WTC11 (cell line): ENCODE measurements around the gene SMTN. TPM values are rescaled to one million over a fixed set of nuclear protein-coding genes. Genes with fewer than 3 reads are reported as not detected.
"Not testable (repeated sequence)": the region's sequence is repeated elsewhere in the genome, so short reads cannot be mapped to it uniquely, and the experiment has no call there.

Experiments used
- ATAC-seq: fragments of 200-7000 bp; cut with Tn5 transposase; 2 replicates; pipeline ENCODE4 v1.10.0; 2021; ENCODE audit warnings: mild to moderate bottlenecking, moderate library complexity
- CTCF ChIA-PET: fragments of 300-600 bp; sonication (Branson Sonifier 250); formaldehyde crosslinking; loops from one replicate; lab custom pipeline; 2021; ENCODE audit warnings: antibody characterized with exemption; lab: Charles Lee
- POLR2A ChIA-PET: fragments of 350-600 bp; sonication (Branson Sonifier 250); formaldehyde crosslinking; loops from one replicate; lab custom pipeline; 2021; ENCODE audit warnings: antibody characterized with exemption; lab: Charles Lee
- DNase-seq: peaks from one replicate; pipeline ENCODE4 v3.0.0; 2021; ENCODE audit warnings: low spot score
- H3K27ac Mint-ChIP-seq: 2 replicates; pipeline ENCODE4 v1.8.0; 2021; ENCODE audit warnings: mixed read lengths
- H3K27me3 Mint-ChIP-seq: 2 replicates; pipeline ENCODE4 v1.8.0; 2021; ENCODE audit warnings: low read depth, mild to moderate bottlenecking, moderate library complexity, mixed read lengths
- H3K36me3 Mint-ChIP-seq: 2 replicates; pipeline ENCODE4 v1.8.0; 2021; ENCODE audit warnings: mixed read lengths
- H3K4me1 Mint-ChIP-seq: 2 replicates; pipeline ENCODE4 v1.8.0; 2022; ENCODE audit warnings: mixed read lengths
- H3K4me3 Mint-ChIP-seq: 2 replicates; pipeline ENCODE4 v1.8.0; 2021; ENCODE audit warnings: mild to moderate bottlenecking, moderate library complexity, mixed read lengths
- H3K9me3 Mint-ChIP-seq: 2 replicates; pipeline ENCODE4 v1.8.0; 2021; ENCODE audit warnings: mixed read lengths
- NFYB ChIP-seq: sonication (generic); formaldehyde crosslinking; conservative IDR thresholded peaks from 2 replicates; pipeline ENCODE4 v1.8.0; 2022; ENCODE audit warnings: low read depth, missing genetic modification reagents
- RORB ChIP-seq: fragments of 250-450 bp; sonication (Bioruptor Pico); IDR thresholded peaks from 2 replicates; pipeline ENCODE4 v1.9.0; 2021; ENCODE audit warnings: mild to moderate bottlenecking
- ZBTB21 ChIP-seq: sonication (generic); formaldehyde crosslinking; IDR thresholded peaks from 2 replicates; pipeline ENCODE4 v1.8.1; 2023; ENCODE audit warnings: mild to moderate bottlenecking, missing genetic modification reagents, borderline replicate concordance
- ZNF263 ChIP-seq: sonication (generic); formaldehyde crosslinking; IDR thresholded peaks from 2 replicates; pipeline ENCODE4 v1.8.1; 2022; ENCODE audit warnings: low read depth, mild to moderate bottlenecking, moderate library complexity, missing genetic modification reagents
- total RNA-seq: library from RNA; stranded (reverse); gene quantifications from 3 replicates; pipeline ENCODE4 v1.2.3, GENCODE V29; 2021
- TF ChIP-seq, protein P1 (sequence below): sonication (generic); formaldehyde crosslinking; IDR thresholded peaks from 2 replicates; pipeline ENCODE4 v1.8.0; 2022; ENCODE audit warnings: mild to moderate bottlenecking, missing genetic modification reagents
- TF ChIP-seq, protein P2 (sequence below): fragments of 250-450 bp; sonication (Bioruptor Pico); IDR thresholded peaks from 2 replicates; pipeline ENCODE4 v1.8.0; 2021; ENCODE audit warnings: mild to moderate bottlenecking
- TF ChIP-seq, protein P3 (sequence below): sonication (generic); formaldehyde crosslinking; IDR thresholded peaks from 2 replicates; pipeline ENCODE4 v1.8.0; 2022; ENCODE audit warnings: mild to moderate bottlenecking, missing genetic modification reagents
- TF ChIP-seq, protein P4 (sequence below): fragments of 250-450 bp; sonication (Bioruptor Pico); IDR thresholded peaks from 2 replicates; pipeline ENCODE4 v1.9.0; 2021; ENCODE audit warnings: mild to moderate bottlenecking
- TF ChIP-seq, protein P5 (sequence below): sonication (generic); formaldehyde crosslinking; IDR thresholded peaks from 2 replicates; pipeline ENCODE4 v1.8.1; 2023; ENCODE audit warnings: mild to moderate bottlenecking, missing genetic modification reagents, moderate library complexity
- TF ChIP-seq, protein P6 (sequence below): sonication (generic); formaldehyde crosslinking; IDR thresholded peaks from 2 replicates; pipeline ENCODE4 v1.8.0; 2022; ENCODE audit warnings: mild to moderate bottlenecking, missing genetic modification reagents
- TF ChIP-seq, protein P7 (sequence below): sonication (generic); formaldehyde crosslinking; conservative IDR thresholded peaks from 2 replicates; pipeline ENCODE4 v1.8.1; 2023; ENCODE audit warnings: mild to moderate bottlenecking, low read depth, missing genetic modification reagents, moderate library complexity

Gene SMTN
- total RNA-seq, 1 experiment from 2014 or later: 34.5 TPM

DNA sequence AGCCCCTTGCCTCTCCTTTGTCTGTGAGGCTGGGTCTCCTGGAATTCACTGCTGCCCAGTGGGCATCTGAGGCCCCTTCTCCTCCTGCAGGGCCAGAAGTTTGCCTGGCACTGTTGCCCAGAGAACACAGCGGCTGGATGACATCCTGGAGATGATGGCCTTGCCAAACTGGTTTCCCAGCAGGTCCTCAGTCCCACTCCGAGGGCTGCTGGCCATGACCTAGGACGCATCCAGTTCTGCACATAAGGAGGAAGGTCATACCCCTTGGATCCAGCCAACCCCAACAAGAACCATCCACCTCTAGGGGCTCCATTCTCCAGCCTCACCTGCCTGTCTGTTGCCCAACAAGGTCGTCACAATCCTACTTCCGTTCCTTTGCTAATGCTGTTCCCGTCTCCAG is 3.4 kb upstream of the SMTN start (continued):
- TF ChIP-seq RORB (CRISPR knock-in tag) (no peak), ZNF263 (CRISPR knock-in tag) (no peak), ZBTB21 (CRISPR knock-in tag) (no peak)
- TF ChIP-seq, protein P1, sequence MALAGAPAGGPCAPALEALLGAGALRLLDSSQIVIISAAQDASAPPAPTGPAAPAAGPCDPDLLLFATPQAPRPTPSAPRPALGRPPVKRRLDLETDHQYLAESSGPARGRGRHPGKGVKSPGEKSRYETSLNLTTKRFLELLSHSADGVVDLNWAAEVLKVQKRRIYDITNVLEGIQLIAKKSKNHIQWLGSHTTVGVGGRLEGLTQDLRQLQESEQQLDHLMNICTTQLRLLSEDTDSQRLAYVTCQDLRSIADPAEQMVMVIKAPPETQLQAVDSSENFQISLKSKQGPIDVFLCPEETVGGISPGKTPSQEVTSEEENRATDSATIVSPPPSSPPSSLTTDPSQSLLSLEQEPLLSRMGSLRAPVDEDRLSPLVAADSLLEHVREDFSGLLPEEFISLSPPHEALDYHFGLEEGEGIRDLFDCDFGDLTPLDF: no peak
- TF ChIP-seq, protein P2, sequence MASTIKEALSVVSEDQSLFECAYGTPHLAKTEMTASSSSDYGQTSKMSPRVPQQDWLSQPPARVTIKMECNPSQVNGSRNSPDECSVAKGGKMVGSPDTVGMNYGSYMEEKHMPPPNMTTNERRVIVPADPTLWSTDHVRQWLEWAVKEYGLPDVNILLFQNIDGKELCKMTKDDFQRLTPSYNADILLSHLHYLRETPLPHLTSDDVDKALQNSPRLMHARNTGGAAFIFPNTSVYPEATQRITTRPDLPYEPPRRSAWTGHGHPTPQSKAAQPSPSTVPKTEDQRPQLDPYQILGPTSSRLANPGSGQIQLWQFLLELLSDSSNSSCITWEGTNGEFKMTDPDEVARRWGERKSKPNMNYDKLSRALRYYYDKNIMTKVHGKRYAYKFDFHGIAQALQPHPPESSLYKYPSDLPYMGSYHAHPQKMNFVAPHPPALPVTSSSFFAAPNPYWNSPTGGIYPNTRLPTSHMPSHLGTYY (CRISPR knock-in tag): no peak
- TF ChIP-seq, protein P3, sequence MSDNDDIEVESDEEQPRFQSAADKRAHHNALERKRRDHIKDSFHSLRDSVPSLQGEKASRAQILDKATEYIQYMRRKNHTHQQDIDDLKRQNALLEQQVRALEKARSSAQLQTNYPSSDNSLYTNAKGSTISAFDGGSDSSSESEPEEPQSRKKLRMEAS (CRISPR knock-in tag): no peak
- TF ChIP-seq, protein P4, sequence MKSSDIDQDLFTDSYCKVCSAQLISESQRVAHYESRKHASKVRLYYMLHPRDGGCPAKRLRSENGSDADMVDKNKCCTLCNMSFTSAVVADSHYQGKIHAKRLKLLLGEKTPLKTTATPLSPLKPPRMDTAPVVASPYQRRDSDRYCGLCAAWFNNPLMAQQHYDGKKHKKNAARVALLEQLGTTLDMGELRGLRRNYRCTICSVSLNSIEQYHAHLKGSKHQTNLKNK (CRISPR knock-in tag): no peak
- TF ChIP-seq, protein P5, sequence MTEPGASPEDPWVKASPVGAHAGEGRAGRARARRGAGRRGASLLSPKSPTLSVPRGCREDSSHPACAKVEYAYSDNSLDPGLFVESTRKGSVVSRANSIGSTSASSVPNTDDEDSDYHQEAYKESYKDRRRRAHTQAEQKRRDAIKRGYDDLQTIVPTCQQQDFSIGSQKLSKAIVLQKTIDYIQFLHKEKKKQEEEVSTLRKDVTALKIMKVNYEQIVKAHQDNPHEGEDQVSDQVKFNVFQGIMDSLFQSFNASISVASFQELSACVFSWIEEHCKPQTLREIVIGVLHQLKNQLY (CRISPR knock-in tag): no peak

DNA sequence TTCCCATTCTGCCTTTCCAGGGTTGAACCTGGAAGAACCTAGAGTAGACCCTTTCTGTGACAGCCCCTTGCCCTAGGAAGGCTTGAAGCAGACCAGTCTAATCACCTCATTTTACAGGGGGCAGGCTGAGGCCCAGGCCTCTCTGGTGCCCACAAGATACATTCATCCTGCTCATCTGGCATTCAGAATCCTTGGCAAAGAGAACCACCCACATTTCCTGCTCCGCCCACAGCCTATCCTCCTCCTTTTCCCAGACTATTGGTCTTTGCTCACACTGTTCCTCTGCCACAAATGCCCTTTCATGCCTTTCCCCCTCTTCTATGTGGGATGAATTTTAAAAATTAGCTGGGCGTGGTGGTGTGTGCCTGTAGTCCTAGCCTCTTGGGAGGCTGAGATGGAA is 2.7 kb upstream of the SMTN start:
- CTCF ChIA-PET: interaction anchor here (21.8 kb wide), 1 partner anchor 27 kb away, joined by 363 read pairs; the partner anchor contains the start of gene SELENOM
- not testable (repeated sequence) for H3K27ac Mint-ChIP-seq
- POLR2A ChIA-PET: interaction anchor here (1.3 kb wide), 1 partner anchor 109 kb away, joined by 6 read pairs; the partner anchor contains the start of genes MORC2 and TUG1

DNA sequence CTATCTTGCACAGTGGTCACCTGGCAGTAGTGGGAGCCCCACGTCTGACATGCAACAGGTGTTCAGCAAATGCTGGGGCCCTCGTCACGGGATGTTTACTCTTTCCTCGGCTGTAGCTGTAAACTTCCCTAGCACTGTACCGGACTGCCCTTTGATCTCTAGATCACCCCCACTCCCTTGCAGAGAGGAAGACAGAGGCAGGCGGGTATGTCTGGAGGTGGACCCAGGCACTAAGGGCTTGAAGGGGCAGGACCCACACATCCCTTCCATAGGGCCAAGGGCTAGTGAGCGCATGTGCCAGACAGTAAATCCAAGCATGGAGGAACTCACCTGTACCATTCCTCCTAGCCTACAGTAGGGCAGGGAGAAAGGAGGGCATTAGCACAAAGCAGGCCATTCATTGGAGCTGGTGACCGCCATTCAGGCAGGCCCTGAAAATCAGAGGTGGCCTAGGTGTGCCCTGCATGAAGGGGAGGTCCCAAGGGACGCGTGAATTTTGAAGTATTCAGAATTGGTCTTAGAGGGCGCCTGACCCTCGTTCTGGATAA is 1.9 kb upstream of the SMTN start:
- ATAC-seq (peak; percentile 11), DNase-seq (peak; percentile 66)
- H3K4me3 Mint-ChIP-seq: no peak overlapping the region
- H3K36me3 Mint-ChIP-seq: no peaks in the 10 kb centered on the region
- TF ChIP-seq, protein P6, sequence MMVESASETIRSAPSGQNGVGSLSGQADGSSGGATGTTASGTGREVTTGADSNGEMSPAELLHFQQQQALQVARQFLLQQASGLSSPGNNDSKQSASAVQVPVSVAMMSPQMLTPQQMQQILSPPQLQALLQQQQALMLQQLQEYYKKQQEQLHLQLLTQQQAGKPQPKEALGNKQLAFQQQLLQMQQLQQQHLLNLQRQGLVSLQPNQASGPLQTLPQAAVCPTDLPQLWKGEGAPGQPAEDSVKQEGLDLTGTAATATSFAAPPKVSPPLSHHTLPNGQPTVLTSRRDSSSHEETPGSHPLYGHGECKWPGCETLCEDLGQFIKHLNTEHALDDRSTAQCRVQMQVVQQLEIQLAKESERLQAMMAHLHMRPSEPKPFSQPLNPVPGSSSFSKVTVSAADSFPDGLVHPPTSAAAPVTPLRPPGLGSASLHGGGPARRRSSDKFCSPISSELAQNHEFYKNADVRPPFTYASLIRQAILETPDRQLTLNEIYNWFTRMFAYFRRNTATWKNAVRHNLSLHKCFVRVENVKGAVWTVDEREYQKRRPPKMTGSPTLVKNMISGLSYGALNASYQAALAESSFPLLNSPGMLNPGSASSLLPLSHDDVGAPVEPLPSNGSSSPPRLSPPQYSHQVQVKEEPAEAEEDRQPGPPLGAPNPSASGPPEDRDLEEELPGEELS: no peak
- TF ChIP-seq NFYB (CRISPR knock-in tag): peak; percentile 56
- H3K4me1 Mint-ChIP-seq: peaks cover 37% of the 10 kb centered on the region
- CTCF ChIA-PET: interaction anchor here (7.2 to 21.8 kb wide), 2 partner anchors 27 to 110 kb away, joined by 73 to 363 read pairs; partner anchors contain the start of genes MORC2, SELENOM and TUG1
- no peaks in the 10 kb centered on the region for H3K9me3 Mint-ChIP-seq
- H3K27ac Mint-ChIP-seq: no peak overlapping the region
- POLR2A ChIA-PET: interaction anchor here (1.3 kb wide), 1 partner anchor 110 kb away, joined by 6 read pairs; the partner anchor contains the start of genes MORC2 and TUG1
- peaks cover 11% of the 10 kb centered on the region for H3K27me3 Mint-ChIP-seq

More for the DNA sequence above, 2.7 kb upstream of the SMTN start:
- not testable (repeated sequence) for H3K36me3 Mint-ChIP-seq, DNase-seq, ATAC-seq, H3K9me3 Mint-ChIP-seq, H3K4me3 Mint-ChIP-seq
- Mint-ChIP-seq H3K4me1 (peaks cover 29% of the 10 kb centered on the region), H3K27me3 (peaks cover 11% of the 10 kb centered on the region)

DNA sequence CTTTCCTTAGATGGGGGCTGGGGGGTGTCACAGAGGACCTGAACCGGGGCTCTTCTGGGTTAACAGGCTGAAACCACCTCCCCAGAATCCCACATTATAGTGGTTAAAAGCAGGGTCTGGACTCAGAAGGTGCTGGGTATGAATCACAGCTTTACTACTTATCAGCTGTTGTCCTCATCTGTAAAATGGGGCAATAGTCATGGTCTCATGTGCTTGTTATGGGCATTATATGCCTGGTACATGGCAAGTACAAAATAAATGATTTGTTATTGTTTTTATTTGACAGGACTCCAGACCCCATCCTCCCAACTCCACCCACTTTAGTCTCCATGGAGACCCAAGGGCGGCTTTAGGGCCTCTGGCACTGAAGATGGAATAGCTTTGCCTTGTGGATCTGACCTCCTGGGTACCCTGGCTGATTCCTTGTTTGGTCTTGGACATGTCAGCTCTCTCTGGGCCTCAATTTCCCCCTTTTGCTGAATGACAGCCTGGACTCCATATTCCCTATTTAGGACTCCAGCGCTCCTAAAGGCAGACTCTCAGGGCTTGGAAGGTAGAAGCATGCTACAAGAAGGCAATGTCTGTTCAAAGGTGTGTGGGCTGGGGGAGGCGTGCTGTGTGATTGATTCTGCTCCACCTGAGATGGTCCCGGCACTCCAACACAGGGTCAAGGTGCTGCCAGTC is 812 bp upstream of the SMTN start:
- no peak for ATAC-seq
- Mint-ChIP-seq H3K9me3 (no peaks in the 10 kb centered on the region), H3K4me1 (peaks cover 40% of the 10 kb centered on the region), H3K27me3 (peaks cover 11% of the 10 kb centered on the region), H3K36me3 (no peaks in the 10 kb centered on the region), H3K27ac (peak overlapping the region; percentile 84; the same call in 1 of the 2 replicates), H3K4me3 (peak overlapping the region; percentile 79)
- no peak for DNase-seq
- CTCF ChIA-PET: interaction anchor here (0.5 to 21.8 kb wide), 15 partner anchors 9 to 473 kb away, joined by 3 to 363 read pairs (median 5); partner anchors contain the start of genes MORC2, PLA2G3, SELENOM and TCN2
- TF ChIP-seq, protein P7, sequence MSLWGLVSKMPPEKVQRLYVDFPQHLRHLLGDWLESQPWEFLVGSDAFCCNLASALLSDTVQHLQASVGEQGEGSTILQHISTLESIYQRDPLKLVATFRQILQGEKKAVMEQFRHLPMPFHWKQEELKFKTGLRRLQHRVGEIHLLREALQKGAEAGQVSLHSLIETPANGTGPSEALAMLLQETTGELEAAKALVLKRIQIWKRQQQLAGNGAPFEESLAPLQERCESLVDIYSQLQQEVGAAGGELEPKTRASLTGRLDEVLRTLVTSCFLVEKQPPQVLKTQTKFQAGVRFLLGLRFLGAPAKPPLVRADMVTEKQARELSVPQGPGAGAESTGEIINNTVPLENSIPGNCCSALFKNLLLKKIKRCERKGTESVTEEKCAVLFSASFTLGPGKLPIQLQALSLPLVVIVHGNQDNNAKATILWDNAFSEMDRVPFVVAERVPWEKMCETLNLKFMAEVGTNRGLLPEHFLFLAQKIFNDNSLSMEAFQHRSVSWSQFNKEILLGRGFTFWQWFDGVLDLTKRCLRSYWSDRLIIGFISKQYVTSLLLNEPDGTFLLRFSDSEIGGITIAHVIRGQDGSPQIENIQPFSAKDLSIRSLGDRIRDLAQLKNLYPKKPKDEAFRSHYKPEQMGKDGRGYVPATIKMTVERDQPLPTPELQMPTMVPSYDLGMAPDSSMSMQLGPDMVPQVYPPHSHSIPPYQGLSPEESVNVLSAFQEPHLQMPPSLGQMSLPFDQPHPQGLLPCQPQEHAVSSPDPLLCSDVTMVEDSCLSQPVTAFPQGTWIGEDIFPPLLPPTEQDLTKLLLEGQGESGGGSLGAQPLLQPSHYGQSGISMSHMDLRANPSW (CRISPR knock-in tag): no peak
- TF ChIP-seq ZBTB21 (CRISPR knock-in tag): 0 out of 2 replicates have a peak, but pooled peaks have one; percentile 44
- POLR2A ChIA-PET: interaction anchor here (0.7 to 1.7 kb wide), 9 partner anchors 10 to 267 kb away, joined by 3 to 23 read pairs (median 3); partner anchors contain the start of genes MORC2, SELENOM and TUG1
